Endothelial cell of umbilical vein (primary cell): ENCODE data around the gene ANO9. TPM values are rescaled to one million over a fixed set of nuclear protein-coding genes. Genes with fewer than 3 reads are reported as not detected.

Experiments used
- BruUV-seq: library from RNA; stranded (reverse); fragments of 400-500 nt; replicated peaks from 2 replicates; lab custom pipeline; 2021; lab: Mats Ljungman, UMichigan
- CTCF ChIA-PET: fragments of 300-600, 350-600 bp; sonication (Branson Sonifier 250); formaldehyde crosslinking; loops from one replicate; lab custom pipeline; 2021; ENCODE audit warnings: antibody characterized with exemption, inconsistent platforms; lab: Charles Lee
- POLR2A ChIA-PET: fragments of 300-600, 350-600 bp; sonication (Branson Sonifier 250); formaldehyde crosslinking; loops from one replicate; lab custom pipeline; 2021; ENCODE audit warnings: antibody characterized with exemption, inconsistent platforms; lab: Charles Lee
- DNase-seq: peaks from one replicate; pipeline ENCODE4 v3.0.0-alpha.2; 2011; ENCODE audit warnings: low read depth, low spot score
- FAIRE-seq: peaks from 2 replicates; lab custom pipeline; 2011; peaks lifted over from hg19 to GRCh38; lab: Jason Lieb, UNC
- H2AFZ ChIP-seq: 2 replicates; pipeline ENCODE4 v1.6.0; 2012; ENCODE audit warnings: low read depth, low read length, control low read depth, inconsistent platforms
- H3K27ac ChIP-seq: 2 replicates; pipeline ENCODE4 v1.5.1; 2011; ENCODE audit warnings: low read depth, mild to moderate bottlenecking, control low read depth, low read length, moderate library complexity; ENCODE audit not compliant: insufficient read depth
- H3K27me3 ChIP-seq, 2 experiments: 2 replicates each; pipeline versions ENCODE4 v1.6.0 to v1.6.1; 2011; ENCODE audit warnings: low read length in 2 of 2, mixed read lengths in 1 of 2; ENCODE audit not compliant: control insufficient read depth in 2 of 2, insufficient read depth in 2 of 2
- H3K36me3 ChIP-seq, 2 experiments: 2 replicates in 1 of 2; 3 replicates in 1 of 2; pipeline ENCODE4 v1.5.1; 2011; ENCODE audit warnings: low read length in 2 of 2, mild to moderate bottlenecking in 1 of 2, moderate library complexity in 1 of 2; ENCODE audit not compliant: control insufficient read depth in 2 of 2, insufficient read depth in 2 of 2; ENCODE audit errors: extremely low read depth in 1 of 2
- H3K4me1 ChIP-seq: 3 replicates; pipeline ENCODE4 v1.5.1; 2011; ENCODE audit warnings: mild to moderate bottlenecking, low read length; ENCODE audit not compliant: control insufficient read depth, insufficient read depth; ENCODE audit errors: extremely low read depth
- H3K4me2 ChIP-seq: 2 replicates; pipeline ENCODE4 v1.6.1; 2011; ENCODE audit warnings: low read length, control low read depth, mixed read lengths; ENCODE audit not compliant: insufficient read depth
- H3K4me3 ChIP-seq, 3 experiments: fragments of 200-600 bp in 1 of 3; sonication (generic), shearing (Covaris generic) in 1 of 3; replicated peaks in 1 of 3; 2 replicates each; pipeline ENCODE4 v1.5.1; 2011 to 2016; ENCODE audit warnings: control low read depth in 3 of 3, low read length in 3 of 3, mild to moderate bottlenecking in 2 of 3, inconsistent platforms in 1 of 3, low read depth in 1 of 3, moderate library complexity in 1 of 3; ENCODE audit not compliant: insufficient read depth in 1 of 3
- H3K79me2 ChIP-seq: 2 replicates; pipeline ENCODE4 v1.6.0; 2012; ENCODE audit warnings: low read length, inconsistent platforms; ENCODE audit not compliant: control insufficient read depth, insufficient read depth
- H3K9ac ChIP-seq: replicated peaks from 2 replicates; pipeline ENCODE3; 2011; ENCODE audit warnings: low read length, control low read depth; ENCODE audit not compliant: insufficient read depth; ENCODE audit errors: extremely low read depth
- H3K9me1 ChIP-seq: replicated peaks from 3 replicates; pipeline ENCODE4 v1.6.0; 2011; ENCODE audit warnings: mild to moderate bottlenecking, low read length; ENCODE audit not compliant: control insufficient read depth, insufficient read depth; ENCODE audit errors: extremely low read depth
- H3K9me3 ChIP-seq: replicated peaks from 2 replicates; pipeline ENCODE4 v1.5.1; 2012; ENCODE audit warnings: low read length, inconsistent platforms; ENCODE audit not compliant: control insufficient read depth, insufficient read depth
- H4K20me1 ChIP-seq: replicated peaks from 2 replicates; pipeline ENCODE3; 2011; ENCODE audit warnings: mild to moderate bottlenecking, low read length; ENCODE audit not compliant: control insufficient read depth, insufficient read depth; ENCODE audit errors: extremely low read depth
- EZH2 ChIP-seq: IDR thresholded peaks from 2 replicates; pipeline ENCODE4 v1.6.1; 2012; ENCODE audit warnings: borderline replicate concordance, low read depth, mild to moderate bottlenecking, moderate library complexity, low read length, inconsistent platforms; ENCODE audit not compliant: severe bottlenecking
- FOS ChIP-seq: IDR thresholded peaks from 2 replicates; pipeline ENCODE4 v1.6.1; 2011; ENCODE audit warnings: mild to moderate bottlenecking, low read length, moderate library complexity, borderline replicate concordance; ENCODE audit not compliant: insufficient read depth
- GATA2 ChIP-seq: IDR thresholded peaks from 2 replicates; pipeline ENCODE4 v1.7.0; 2011; ENCODE audit warnings: low read depth, mild to moderate bottlenecking, moderate library complexity, mixed read lengths, low read length; ENCODE audit not compliant: insufficient read length, insufficient read depth
- JUN ChIP-seq: IDR thresholded peaks from 2 replicates; pipeline ENCODE4 v1.6.1; 2011; ENCODE audit warnings: borderline replicate concordance, low read depth; ENCODE audit not compliant: insufficient read length, insufficient read depth
- MYC ChIP-seq: IDR thresholded peaks from one replicate; pipeline ENCODE4 v1.6.1; 2011; ENCODE audit warnings: mild to moderate bottlenecking, low read depth, low read length
- POLR2A ChIP-seq: IDR thresholded peaks from 2 replicates; pipeline ENCODE4 v1.6.1; 2012; ENCODE audit warnings: low read depth, mild to moderate bottlenecking, control low read depth, low read length
- POLR2AphosphoS5 ChIP-seq: IDR thresholded peaks from 2 replicates; pipeline ENCODE4 v1.6.1; 2012; ENCODE audit warnings: low read depth, mild to moderate bottlenecking, control low read depth, low read length, moderate library complexity; ENCODE audit not compliant: insufficient read depth
- dilution Hi-C: fragments of 300-500 bp; cut with MboI; formaldehyde crosslinking; loops from one replicate; pipeline ENCODE4 v1.15.0; 2019; ENCODE audit warnings: low sequenced_read_pairs; ENCODE audit not compliant: extremely low pct_ligation_motif_present
- intact Hi-C: fragments of 100-400 bp; cut with micrococcal nuclease; formaldehyde crosslinking; loops from one replicate; pipeline ENCODE4 v1.10.0; 2022
- polyA plus RNA-seq, 4 experiments: library from polyadenylated mRNA; depleted of rRNA in 3 of 4; stranded (reverse) in 3 of 4; unstranded in 1 of 4; fragments of >200 nt; gene quantifications; 2 replicates each; pipeline versions ENCODE4 v1.2.1 to v1.2.3, GENCODE V29; 2011 to 2012; ENCODE audit warnings: missing spikeins in 1 of 4
- total RNA-seq: library from RNA; stranded (reverse); gene quantifications from 2 replicates; pipeline ENCODE4 v1.2.3, GENCODE V29; 2021
- TF ChIP-seq, protein P1 (sequence below): IDR thresholded peaks from 2 replicates; pipeline ENCODE4 v1.6.1; 2011; ENCODE audit not compliant: insufficient read depth, insufficient read length
- TF ChIP-seq, protein P2 (sequence below), 2 donors: IDR thresholded peaks; 1 replicate in 1 of 2; 2 replicates in 1 of 2; pipeline ENCODE4 v1.5.1; 2011; ENCODE audit warnings: low read length in 2 of 2, mild to moderate bottlenecking in 2 of 2, moderate library complexity in 2 of 2, control low read depth in 1 of 2, inconsistent platforms in 1 of 2, low read depth in 1 of 2; ENCODE audit not compliant: insufficient read depth in 1 of 2; ENCODE audit errors: extremely low read depth in 1 of 2

Gene ANO9
- total and polyA plus RNA-seq, 2 donors (not counting 3 experiments of a cell fraction or from before 2014, with no cell fraction given), result 0.23 TPM; not detected in 1

DNA sequence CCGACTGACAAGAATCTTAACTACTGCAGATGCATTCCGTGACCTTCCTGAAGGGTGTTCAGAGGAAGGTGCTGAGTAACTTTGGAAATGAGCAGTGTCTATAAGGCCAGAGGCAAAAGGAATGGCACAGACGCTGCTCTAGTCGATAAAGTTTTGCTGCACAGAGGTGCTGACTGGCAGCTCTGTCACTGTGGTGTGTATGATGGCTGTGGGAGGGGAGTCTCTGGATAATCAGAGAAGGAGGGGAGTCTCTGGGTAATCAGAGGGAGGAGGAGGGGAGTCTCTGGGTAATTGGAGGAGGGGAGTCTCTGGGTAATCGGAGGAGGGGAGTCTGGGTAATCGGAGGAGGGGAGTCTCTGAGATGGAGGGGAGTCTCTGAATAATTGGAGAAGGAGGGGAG, 26.7 kb upstream of the ANO9 start:
- TF ChIP-seq POLR2AphosphoS5 (no peak), EZH2 (no peak), MYC (no peak), FOS (no peak), POLR2A (no peak), GATA2 (no peak), JUN (no peak)
- TF ChIP-seq, protein P1, sequence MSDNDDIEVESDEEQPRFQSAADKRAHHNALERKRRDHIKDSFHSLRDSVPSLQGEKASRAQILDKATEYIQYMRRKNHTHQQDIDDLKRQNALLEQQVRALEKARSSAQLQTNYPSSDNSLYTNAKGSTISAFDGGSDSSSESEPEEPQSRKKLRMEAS, result no peak
- TF ChIP-seq, protein P2, sequence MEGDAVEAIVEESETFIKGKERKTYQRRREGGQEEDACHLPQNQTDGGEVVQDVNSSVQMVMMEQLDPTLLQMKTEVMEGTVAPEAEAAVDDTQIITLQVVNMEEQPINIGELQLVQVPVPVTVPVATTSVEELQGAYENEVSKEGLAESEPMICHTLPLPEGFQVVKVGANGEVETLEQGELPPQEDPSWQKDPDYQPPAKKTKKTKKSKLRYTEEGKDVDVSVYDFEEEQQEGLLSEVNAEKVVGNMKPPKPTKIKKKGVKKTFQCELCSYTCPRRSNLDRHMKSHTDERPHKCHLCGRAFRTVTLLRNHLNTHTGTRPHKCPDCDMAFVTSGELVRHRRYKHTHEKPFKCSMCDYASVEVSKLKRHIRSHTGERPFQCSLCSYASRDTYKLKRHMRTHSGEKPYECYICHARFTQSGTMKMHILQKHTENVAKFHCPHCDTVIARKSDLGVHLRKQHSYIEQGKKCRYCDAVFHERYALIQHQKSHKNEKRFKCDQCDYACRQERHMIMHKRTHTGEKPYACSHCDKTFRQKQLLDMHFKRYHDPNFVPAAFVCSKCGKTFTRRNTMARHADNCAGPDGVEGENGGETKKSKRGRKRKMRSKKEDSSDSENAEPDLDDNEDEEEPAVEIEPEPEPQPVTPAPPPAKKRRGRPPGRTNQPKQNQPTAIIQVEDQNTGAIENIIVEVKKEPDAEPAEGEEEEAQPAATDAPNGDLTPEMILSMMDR (IDR thresholded peaks at IDR 0.05; ENCODE audit: extremely low read depth in 1 of 2, insufficient read depth in 1 of 2, low read depth in 1 of 2, low read length in 2 of 2), result no peak
- intact Hi-C loops (no loop called here), dilution Hi-C loops (no loop called here)
- Histone ChIP-seq H3K9ac (no peak overlapping the region), H2AFZ (no peak overlapping the region), H3K27me3 (no peaks in the 10 kb centered on the region), H3K9me1 (no peaks in the 10 kb centered on the region), H3K4me1 (peaks cover 10% of the 10 kb centered on the region), H3K4me3 (no peak overlapping the region), H3K36me3 (no peaks in the 10 kb centered on the region), H4K20me1 (no peaks in the 10 kb centered on the region), H3K79me2 (peaks cover 20% of the 10 kb centered on the region), H3K9me3 (no peaks in the 10 kb centered on the region), H3K4me2 (no peak overlapping the region), H3K27ac (no peak overlapping the region)
- no TSS peak for BruUV-seq
- DNase-seq (no peak), FAIRE-seq (peak; percentile 26)
- ChIA-PET CTCF (no interaction called here), POLR2A (no interaction called here)
